EH (cell line): ENCODE data around the gene MAP3K14.
A peak's percentile ranks its signal among the peaks of the same experiment; 100 is the strongest.

Source experiments
- DNase-seq: peaks from one replicate; pipeline ENCODE4 v3.0.0-alpha.2; 2015; ENCODE audit warnings: low read depth

MAP3K14 gene

GRCh38 chr17:45223539-45224528 lies 93.0 kb downstream of the MAP3K14 start:
- DNase-seq = no peak

GRCh38 chr17:45222996-45223538 lies 93.8 kb downstream of the MAP3K14 start:
- DNase-seq = no peak

- DNase-seq = no peak
These were observed 94.4 kb downstream of the MAP3K14 start for GRCh38 chr17:45222289-45222995.

- DNase-seq = no peak
These were observed 94.9 kb downstream of the MAP3K14 start for GRCh38 chr17:45222014-45222288.

- peak; percentile 41 for DNase-seq
These were observed 95.5 kb downstream of the MAP3K14 start, which contains the start of gene FMNL1 for GRCh38 chr17:45221081-45222013. FMNL1 (plus strand) TSS chr17:45221885; CDS start chr17:45222125, 240 bp downstream.

- no peak for DNase-seq
These were observed 96.7 kb downstream of the MAP3K14 start for GRCh38 chr17:45220079-45220478.

- DNase-seq = peak; percentile 82
These were observed 97.7 kb downstream of the MAP3K14 start for GRCh38 chr17:45218895-45219661.
